GM19455 (cell line): Measurements from ENCODE around the gene HNRNPL.
"Not testable (repeated sequence)": the region's sequence is repeated elsewhere in the genome, so short reads cannot be mapped to it uniquely, and the experiment has no call there.

ENCODE experiments used
- ATAC-seq: cut with Tn5 transposase; IDR thresholded peaks from one replicate; pipeline ENCODE4 v1.9.1; 2021; ENCODE audit not compliant: unreplicated experiment

HNRNPL gene

GRCh38 chr19:38805180-38805579 is 44.6 kb downstream of the HNRNPL start:
- ATAC-seq: no peak

DNA sequence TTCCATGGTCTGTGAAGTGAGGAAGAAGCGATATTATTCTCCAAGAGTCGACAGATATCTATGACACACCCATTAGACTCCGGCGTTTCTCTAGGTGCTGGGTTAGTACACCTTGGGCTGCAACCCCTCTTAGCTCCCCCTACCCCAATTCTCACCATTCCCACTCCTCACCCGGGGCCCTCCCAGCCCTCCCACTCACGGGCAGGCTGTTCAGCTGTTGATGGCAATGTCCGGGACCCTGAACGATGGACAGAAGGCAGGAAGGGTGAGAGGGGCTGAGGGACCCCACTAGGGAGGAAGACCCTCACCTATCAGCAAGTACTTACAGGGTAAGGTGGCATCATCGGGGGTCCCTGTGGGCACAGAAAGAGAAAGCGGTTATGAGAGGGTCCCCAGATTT is 46.2 kb downstream of the HNRNPL start:
- ATAC-seq: no peak

GRCh38 chr19:38801359-38802095 is 48.3 kb downstream of the HNRNPL start:
- no peak for ATAC-seq

GRCh38 chr19:38800577-38801347 is 49.0 kb downstream of the HNRNPL start:
- ATAC-seq: no peak

DNA sequence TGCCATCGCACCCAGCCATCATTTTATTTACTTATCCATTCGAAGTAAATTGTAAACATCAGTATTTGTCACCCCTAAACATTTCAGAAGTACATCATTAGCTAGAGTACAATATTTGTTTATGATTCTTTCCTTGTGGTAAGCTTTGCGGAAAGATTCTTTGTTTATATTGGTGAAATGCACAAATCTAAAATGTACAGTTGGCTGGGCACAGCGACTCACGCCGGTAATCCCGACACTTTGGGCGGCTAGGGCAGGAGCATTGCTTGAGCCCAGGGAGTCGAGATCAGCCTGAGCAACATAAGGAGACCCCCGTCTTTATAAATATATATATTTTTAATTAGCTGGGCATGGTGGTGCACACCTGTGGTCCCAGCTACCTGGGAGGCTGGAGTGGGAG is 50.7 kb downstream of the HNRNPL start:
- ATAC-seq: no peak

DNA sequence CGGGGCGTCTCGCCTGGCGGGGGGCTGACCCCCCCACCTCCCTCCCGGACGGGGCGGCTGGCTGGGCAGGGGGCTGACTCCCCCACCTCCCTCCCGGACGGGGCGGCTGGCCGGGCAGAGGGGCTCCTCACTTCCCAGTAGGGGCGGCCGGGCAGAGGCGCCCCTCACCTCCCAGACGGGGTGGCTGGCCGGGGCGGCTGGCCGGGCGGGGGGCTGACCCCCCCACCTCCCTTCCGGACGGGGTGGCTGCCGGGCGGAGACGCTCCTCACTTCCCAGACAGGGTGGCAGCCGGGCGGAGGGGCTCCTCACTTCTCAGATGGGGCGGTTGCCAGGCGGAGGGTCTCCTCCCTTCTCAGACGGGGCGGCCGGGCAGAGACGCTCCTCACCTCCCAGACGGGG is 52.0 kb downstream of the HNRNPL start:
- not testable (repeated sequence) for ATAC-seq

DNA sequence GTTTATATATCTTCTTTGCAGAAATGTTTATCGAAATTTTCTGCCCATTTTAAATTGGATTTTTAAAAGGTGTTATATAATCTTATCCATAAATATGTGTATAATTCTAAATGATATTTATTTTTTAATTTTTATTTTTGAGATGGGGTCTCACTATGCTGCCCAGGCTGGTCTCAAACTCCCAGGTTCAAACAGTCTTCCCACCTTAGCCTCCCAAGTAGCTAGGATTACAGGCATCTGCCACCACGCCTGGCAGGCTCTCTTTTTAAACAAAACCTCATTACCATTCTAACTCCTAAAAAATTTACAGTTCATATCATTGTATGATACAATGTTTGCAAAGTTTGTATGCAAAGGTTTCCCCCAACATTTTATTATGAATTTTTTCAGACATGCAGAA is 53.6 kb downstream of the HNRNPL start:
- no peak for ATAC-seq

DNA sequence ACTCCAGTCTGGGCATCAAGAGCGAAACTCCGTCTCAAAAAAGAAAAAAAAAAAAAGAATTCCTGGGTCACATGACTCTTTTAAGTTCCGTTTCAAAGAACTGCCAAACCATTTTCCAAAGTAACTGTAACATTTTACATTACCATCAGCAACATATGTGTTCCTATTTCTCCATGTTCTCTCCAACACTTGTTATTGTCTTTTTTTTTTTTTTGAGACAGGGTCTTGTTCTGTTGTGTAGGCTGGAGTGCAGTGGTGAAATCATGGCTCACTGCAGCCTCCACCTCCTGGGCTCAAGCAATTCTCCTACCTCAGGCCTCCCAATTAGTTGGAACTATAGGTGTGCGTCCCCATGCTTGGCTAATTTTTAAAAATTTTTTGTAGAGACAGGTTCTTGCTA is 54.2 kb downstream of the HNRNPL start:
- no peak for ATAC-seq

DNA sequence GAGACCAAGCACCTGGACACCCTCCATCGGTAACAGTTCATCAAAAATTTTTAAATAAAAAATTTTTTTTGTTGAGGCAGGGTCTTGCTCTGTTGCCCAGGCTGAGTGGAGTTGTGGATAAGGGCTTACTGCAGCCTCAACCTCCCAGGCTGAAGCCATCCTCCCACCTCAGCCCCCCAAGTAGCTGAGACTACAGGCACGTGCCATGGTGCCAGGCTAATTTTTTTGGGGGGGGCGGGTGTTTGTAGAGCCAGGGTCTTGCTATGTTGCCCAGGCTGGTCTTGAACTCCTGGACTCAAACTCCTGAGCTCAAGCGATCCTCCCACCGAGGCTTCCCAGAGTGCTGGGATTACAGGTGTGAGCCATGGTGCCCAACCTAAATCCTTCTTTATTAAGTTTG is 56.1 kb downstream of the HNRNPL start:
- ATAC-seq: no peak

- no peak for ATAC-seq
Observed at GRCh38 chr19:38793177-38793576, 56.6 kb downstream of the HNRNPL start.

GRCh38 chr19:38792250-38793111 is 57.3 kb downstream of the HNRNPL start:
- ATAC-seq: no peak

GRCh38 chr19:38791451-38792064 is 58.2 kb downstream of the HNRNPL start:
- ATAC-seq: not testable (repeated sequence)

- not testable (repeated sequence) for ATAC-seq
Observed at GRCh38 chr19:38790507-38791403, 59.0 kb downstream of the HNRNPL start.

GRCh38 chr19:38788478-38789243 is 61.1 kb downstream of the HNRNPL start, which contains the start of gene LGALS7B:
Gene LGALS7B, plus strand, starts transcription at chr19:38789200. Its CDS starts 27 bp downstream, at chr19:38789227.
- ATAC-seq: no peak

GRCh38 chr19:38786572-38787265 is 63.1 kb downstream of the HNRNPL start:
- ATAC-seq: no peak
